ENCODE measurements around the gene MICAL3. TPM values are rescaled to one million over a fixed set of nuclear protein-coding genes. Genes with fewer than 3 reads are reported as not detected.
"Not testable (repeated sequence)": the region's sequence is repeated elsewhere in the genome, so short reads cannot be mapped to it uniquely, and the experiment has no call there.

The MICAL3 gene
- polyA plus RNA-seq, 1 of the 3 experiments (the other 2 are of a cell fraction), result 83.1 TPM

DNA sequence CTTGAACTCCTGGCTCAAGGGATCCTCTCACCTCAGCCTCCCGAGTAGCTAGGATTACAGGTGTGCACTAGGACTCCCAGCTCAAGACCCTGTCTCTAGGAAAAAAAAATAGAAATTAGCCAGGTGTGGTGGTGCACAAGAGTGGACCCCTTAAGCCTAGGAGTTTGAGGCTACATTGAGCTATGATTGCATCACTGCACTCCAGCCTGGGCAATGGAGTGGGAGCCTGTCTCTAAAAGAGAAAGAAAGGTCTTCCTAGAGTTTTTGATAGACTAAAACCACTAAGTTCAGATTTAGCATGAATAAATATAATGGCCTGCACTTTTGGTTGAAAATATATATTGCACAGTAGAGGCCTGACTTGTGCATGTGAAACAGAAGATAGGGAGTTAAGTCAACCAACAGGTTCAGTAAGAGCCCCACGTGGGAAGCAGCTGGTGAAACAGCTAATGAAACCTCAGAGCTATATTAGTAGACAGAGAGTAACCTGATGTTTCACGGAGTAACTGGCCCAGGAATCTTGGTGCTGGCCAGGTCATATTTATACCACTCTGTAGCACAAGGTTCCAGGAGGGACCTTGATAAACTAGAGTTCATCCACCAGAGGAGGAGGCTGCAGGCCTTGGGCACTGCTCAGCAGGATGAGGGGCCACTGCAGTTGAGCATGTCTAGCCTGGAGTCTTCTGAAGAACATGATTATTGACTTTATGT, 4.6 kb upstream of the MICAL3 start:
- Histone ChIP-seq H3K9me3 (no peaks in the 10 kb centered on the region), H3K4me3 (ENCODE audit: low read depth in 2 of 2, low read length in 1 of 2) (no peak overlapping the region), H3K4me2 (no peak overlapping the region), H3K36me3 (replicated peaks in 1 of 2; ENCODE audit: control insufficient read depth in 1 of 2, insufficient read depth in 2 of 2, low read length in 1 of 2) (no peaks in the 10 kb centered on the region), H3K4me1 (ENCODE audit: control insufficient read depth in 1 of 2, insufficient read depth in 2 of 2, low read depth in 1 of 2, low read length in 1 of 2) (peaks cover 16 to 19% of the 10 kb centered on the region in 2 experiments; a peak in 3 of 4 replicates), H4K20me1 (ENCODE audit: insufficient read depth) (no peaks in the 10 kb centered on the region), H3K27ac (ENCODE audit: low read depth in 2 of 2, low read length in 1 of 2) (no peak overlapping the region), H3K27me3 (ENCODE audit: insufficient read depth) (no peaks in the 10 kb centered on the region), H3K79me2 (ENCODE audit: insufficient read depth) (no peaks in the 10 kb centered on the region), H2AFZ (ENCODE audit: low read depth) (no peak overlapping the region), H3F3A (replicated peaks; ENCODE audit: insufficient read depth) (peaks cover 19% of the 10 kb centered on the region), H3K9ac (no peak overlapping the region), H3K9me2 (no peaks in the 10 kb centered on the region)
- WGBS (ENCODE audit: low lambda C conversion rate), result 85% methylated on average over 3 of the region's 3 CpGs
- ChIA-PET CTCF (interaction anchor here (0.8 to 1.1 kb wide), 5 partner anchors 9 to 199 kb away, joined by 3 to 6 read pairs (median 4); no protein-coding TSS in a partner anchor), POLR2A (no interaction called here)
- no peak for DNase-seq
- TF ChIP-seq REST (IDR thresholded peaks at IDR 0.05; ENCODE audit: low read depth, low read length), result no peak
- TF ChIP-seq MXI1 (IDR thresholded peaks at IDR 0.05; ENCODE audit: low read depth, low read length), result no peak
- no peak for TF ChIP-seq NRF1 (IDR thresholded peaks at IDR 0.05; ENCODE audit: low read depth, low read length)
- no peak for TF ChIP-seq MAX (IDR thresholded peaks at IDR 0.05; ENCODE audit: low read depth)
- no peak for TF ChIP-seq CTCF (IDR thresholded peaks at IDR 0.05)
- TF ChIP-seq MEF2A (IDR thresholded peaks at IDR 0.05; ENCODE audit: borderline replicate concordance, low read depth), result no peak

DNA sequence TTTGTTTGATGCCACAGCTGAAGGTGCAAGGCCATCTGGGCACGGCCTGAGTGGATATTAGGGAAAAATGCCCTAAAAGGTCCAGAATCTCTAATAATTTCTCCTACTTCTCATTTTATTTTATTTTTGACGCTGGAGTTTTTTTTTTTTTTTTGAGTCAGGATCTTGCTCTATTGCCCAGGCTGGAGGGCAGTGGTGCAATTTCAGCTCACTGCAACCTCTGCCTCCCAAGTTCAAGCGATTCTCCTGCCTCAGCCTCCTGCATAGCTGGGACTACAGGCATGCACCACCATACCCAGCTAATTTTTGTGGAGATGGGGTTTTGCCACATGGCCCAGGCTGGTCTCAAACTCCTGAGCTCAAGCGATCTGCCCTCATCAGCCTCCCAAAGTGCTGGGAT, 1.5 kb upstream of the MICAL3 start:
- H3K36me3 ChIP-seq (replicated peaks in 1 of 2; ENCODE audit: control insufficient read depth in 1 of 2, insufficient read depth in 2 of 2, low read length in 1 of 2); H3K4me2 ChIP-seq; H3K4me1 ChIP-seq (ENCODE audit: control insufficient read depth in 1 of 2, insufficient read depth in 2 of 2, low read depth in 1 of 2, low read length in 1 of 2); H3K9me3 ChIP-seq; H3K9ac ChIP-seq; H4K20me1 ChIP-seq (ENCODE audit: insufficient read depth); H2AFZ ChIP-seq (ENCODE audit: low read depth); H3K27me3 ChIP-seq (ENCODE audit: insufficient read depth); H3F3A ChIP-seq (replicated peaks; ENCODE audit: insufficient read depth); H3K27ac ChIP-seq (ENCODE audit: low read depth in 2 of 2, low read length in 1 of 2); POLR2A ChIA-PET; H3K79me2 ChIP-seq (ENCODE audit: insufficient read depth); H3K9me2 ChIP-seq; DNase-seq; H3K4me3 ChIP-seq (ENCODE audit: low read depth in 2 of 2, low read length in 1 of 2): not testable (repeated sequence)
- 93% methylated on average over 4 of the region's 4 CpGs for WGBS (ENCODE audit: low lambda C conversion rate)
- CTCF ChIA-PET, result interaction anchor here (0.6 to 5.1 kb wide), 11 partner anchors 11 to 284 kb away, joined by 3 to 44 read pairs (median 9); no protein-coding TSS in a partner anchor
